Mucosa of descending colon (tissue), 3 donors: ENCODE data around the gene SLC39A7. TPM values are rescaled to one million over a fixed set of nuclear protein-coding genes. Genes with fewer than 3 reads are reported as not detected.
A peak's percentile ranks its signal among the peaks of the same experiment; 100 is the strongest.

Source experiments
- ATAC-seq: fragments of 200-7000 bp; cut with Tn5 transposase; one replicate; pipeline ENCODE4 v1.9.1; 2020; ENCODE audit warnings: mild to moderate bottlenecking, moderate library complexity
- DNase-seq, 3 donors: peaks; one replicate each; pipeline ENCODE4 v3.0.0-alpha.2; 2020
- H3K36me3 ChIP-seq: fragments of 200-600 bp; one replicate; pipeline ENCODE4 v1.8.0; 2021; ENCODE audit warnings: low read depth, mild to moderate bottlenecking
- H3K4me1 ChIP-seq: fragments of 200-600 bp; one replicate; pipeline ENCODE4 v1.8.0; 2021; ENCODE audit warnings: low read depth, mild to moderate bottlenecking
- H3K4me3 ChIP-seq: fragments of 200-600 bp; one replicate; pipeline ENCODE4 v1.8.0; 2021; ENCODE audit warnings: mild to moderate bottlenecking
- H3K9me3 ChIP-seq: fragments of 200-600 bp; one replicate; pipeline ENCODE4 v1.8.0; 2021; ENCODE audit warnings: mild to moderate bottlenecking
- CTCF ChIP-seq: fragments of 200-600 bp; IDR thresholded peaks from one replicate; pipeline ENCODE4 v1.8.0; 2022; ENCODE audit warnings: antibody characterized with exemption, mild to moderate bottlenecking
- intact Hi-C, 2 donors: fragments of 100-400 bp; cut with DNase I in 1 of 2; cut with micrococcal nuclease in 1 of 2; formaldehyde crosslinking; loops; one replicate each; pipeline versions ENCODE4 v1.11.0 to v1.11.1; 2022; cut with DNase I, micrococcal nuclease
- total RNA-seq, 3 donors: library from RNA; stranded (reverse); fragmentation: NEBNext Ultra II Directional in 2 of 3; extraction: Animal tissue kit (Norgen Biotek cat#: 25700) in 2 of 3; gene quantifications; one replicate each; pipeline versions ENCODE4 v1.2.1 to v1.2.4, GENCODE V29; 2021 to 2023
- donor health status: DM: no; HTN: no; CAD: no; lungs with moderate emphysema.
- donor health status: DM: no; HTN: no; CAD: no.
- donor health status: DM: no; HTN: yes; CAD: no.

The SLC39A7 gene
- total RNA-seq, 3 donors from 2014 or later: 96.9 to 159 (median 106) TPM

DNA sequence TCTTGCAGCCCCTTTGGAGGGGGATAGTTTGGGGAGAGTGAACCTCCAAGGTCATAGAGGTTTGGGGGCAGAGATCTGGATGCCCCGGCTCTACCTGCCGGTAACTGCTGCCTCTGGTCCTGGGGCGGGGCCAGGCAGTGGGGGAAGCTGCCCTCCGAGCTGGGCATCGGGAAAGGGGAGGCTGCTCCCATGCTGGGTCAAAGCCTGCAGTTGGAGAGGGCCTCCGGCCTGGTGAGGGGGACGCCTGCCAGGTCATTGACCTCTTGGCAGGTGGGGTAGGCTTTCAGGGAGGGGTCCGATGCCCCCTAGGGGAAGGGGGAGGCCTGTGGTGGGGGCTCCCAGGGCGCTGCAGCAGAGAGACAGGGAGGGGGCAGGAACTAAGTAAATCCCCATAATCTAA lies 15.5 kb upstream of the SLC39A7 start:
- no peaks in the 10 kb centered on the region for H3K9me3 ChIP-seq
- TF ChIP-seq CTCF: no peak
- no peak for ATAC-seq
- DNase-seq: peak in 1 of 3 donors; percentile 42
- intact Hi-C loops: no loop called here
- no peaks in the 10 kb centered on the region for H3K36me3 ChIP-seq
- H3K4me3 ChIP-seq: no peak overlapping the region
- no peaks in the 10 kb centered on the region for H3K4me1 ChIP-seq

DNA sequence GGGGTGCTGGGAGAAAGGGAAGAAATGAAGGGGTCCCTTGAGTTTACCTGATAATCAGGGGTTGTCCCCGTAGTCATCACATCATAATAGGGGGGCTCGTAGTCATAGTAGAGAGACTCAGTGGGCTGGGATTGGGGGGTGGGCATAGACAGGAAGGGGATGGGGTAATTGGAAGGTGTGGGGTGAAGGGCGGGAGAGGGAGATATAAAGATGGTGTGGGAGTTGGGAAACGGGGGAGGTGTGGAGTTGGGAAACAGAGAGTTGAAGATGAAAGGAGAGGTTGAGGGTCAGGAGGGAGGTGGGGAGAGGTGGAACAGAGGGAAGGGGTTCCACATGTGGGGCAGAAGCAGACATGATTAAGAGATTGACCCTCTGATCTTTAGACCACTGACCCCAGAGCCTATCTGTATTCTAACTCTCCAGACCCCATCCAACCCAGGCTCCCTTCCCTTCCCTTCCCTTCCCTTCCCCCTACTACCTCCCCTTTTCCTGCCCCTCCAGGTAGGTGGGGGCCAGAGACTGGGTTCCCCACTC lies 14.9 kb upstream of the SLC39A7 start:
- H3K9me3 ChIP-seq: no peaks in the 10 kb centered on the region
- no peaks in the 10 kb centered on the region for H3K36me3 ChIP-seq
- no peaks in the 10 kb centered on the region for H3K4me1 ChIP-seq
- intact Hi-C loops: no loop called here
- DNase-seq: no peak
- no peak for ATAC-seq
- H3K4me3 ChIP-seq: no peak overlapping the region
- no peak for TF ChIP-seq CTCF

DNA sequence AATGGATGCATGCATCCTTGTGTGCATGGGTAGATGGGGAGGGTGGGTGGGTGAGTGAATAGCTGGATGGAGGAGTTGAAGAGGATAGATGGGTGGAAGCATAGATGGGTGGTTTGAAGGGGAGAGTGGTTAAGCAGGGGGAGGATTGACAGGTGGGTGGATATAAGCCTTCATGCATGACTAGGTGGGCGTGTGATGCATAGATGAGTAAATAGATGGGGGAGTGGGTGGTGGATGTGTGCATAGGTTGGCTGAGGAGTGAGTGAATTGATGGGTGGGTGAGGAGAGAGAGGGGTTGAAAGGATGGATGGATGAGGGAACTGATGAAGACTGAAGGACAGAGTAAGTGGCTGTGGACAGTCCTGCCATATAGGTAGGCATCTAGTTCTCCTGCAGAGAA lies 12.9 kb upstream of the SLC39A7 start:
- intact Hi-C loops: no loop called here
- peaks cover 8% of the 10 kb centered on the region for H3K4me1 ChIP-seq
- ATAC-seq (no peak), DNase-seq (no peak)
- no peak for TF ChIP-seq CTCF
- no peaks in the 10 kb centered on the region for H3K9me3 ChIP-seq
- H3K4me3 ChIP-seq: no peak overlapping the region
- no peaks in the 10 kb centered on the region for H3K36me3 ChIP-seq

DNA sequence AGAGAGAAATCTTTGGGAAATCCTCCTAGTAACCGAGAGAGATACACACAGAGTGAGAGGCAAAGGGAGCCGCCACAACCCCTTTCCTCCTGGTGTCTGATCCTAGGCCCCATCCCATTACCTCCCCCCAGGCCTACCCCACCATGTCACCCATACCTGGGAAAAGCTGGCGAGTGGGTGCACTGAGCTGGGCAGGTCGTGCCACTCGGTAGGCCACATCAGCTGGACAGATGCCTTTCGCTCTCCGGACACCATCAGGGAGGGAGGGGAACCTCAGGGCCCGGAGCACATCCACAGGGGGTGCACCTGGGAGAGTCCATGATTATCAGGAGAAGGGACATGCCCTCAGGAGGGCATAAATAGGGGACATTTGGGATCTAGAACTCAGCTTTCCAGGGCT lies 11.5 kb upstream of the SLC39A7 start:
- Histone ChIP-seq H3K9me3 (no peaks in the 10 kb centered on the region), H3K36me3 (no peaks in the 10 kb centered on the region), H3K4me3 (no peak overlapping the region), H3K4me1 (peaks cover 10% of the 10 kb centered on the region)
- peak in 1 of 3 donors; percentile 27 for DNase-seq
- intact Hi-C loops: no loop called here
- no peak for ATAC-seq
- TF ChIP-seq CTCF: no peak

DNA sequence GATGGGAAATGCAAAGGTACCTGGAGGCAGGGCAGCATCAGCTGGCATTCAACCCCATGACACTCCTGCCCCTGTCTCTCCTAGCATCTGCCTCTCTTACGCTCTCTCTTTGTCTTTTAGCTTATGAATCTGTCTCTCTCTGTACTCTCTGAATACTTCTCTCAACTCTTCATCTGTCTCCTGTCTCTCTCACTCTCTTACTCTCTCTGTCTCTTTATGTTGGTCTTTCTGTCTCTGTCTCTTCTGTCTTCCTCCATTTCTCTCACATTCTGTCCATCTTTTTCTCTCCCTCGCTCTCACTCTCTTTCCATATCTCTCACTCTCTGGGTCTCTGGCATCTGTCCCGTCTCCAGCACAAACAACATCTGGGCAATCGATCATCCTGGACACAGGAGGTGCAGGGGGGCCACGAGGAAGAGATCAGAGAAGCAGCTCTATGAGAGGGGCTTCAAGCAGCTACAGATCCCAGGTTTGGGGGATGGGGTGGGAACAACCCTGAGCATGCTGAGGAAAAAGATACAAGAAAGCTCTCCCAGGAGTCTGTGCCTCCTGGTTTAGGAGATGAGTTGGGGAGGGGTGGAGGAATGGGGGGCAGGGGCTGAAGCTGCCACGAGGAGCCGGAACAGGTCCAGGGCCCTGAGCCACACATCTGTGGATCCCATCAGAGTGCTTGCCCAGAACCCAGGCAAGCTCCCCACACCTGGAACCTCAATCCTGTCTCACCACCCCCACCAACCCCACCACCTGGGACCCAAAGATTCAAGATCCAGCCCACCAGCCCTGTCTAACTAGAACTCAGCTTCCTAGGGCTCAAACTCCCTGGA lies 10.8 kb upstream of the SLC39A7 start:
- no peaks in the 10 kb centered on the region for H3K9me3 ChIP-seq
- no peak for ATAC-seq
- H3K4me1 ChIP-seq: peaks cover 10% of the 10 kb centered on the region
- no peak overlapping the region for H3K4me3 ChIP-seq
- no peaks in the 10 kb centered on the region for H3K36me3 ChIP-seq
- intact Hi-C loops: no loop called here
- DNase-seq: no peak
- TF ChIP-seq CTCF: no peak
